HG03442 (cell line): ENCODE results near the gene SMC6.

ENCODE experiments used
- ATAC-seq: cut with Tn5 transposase; IDR thresholded peaks from one replicate; pipeline ENCODE4 v1.9.1; 2021; ENCODE audit warnings: mild to moderate bottlenecking, moderate library complexity; ENCODE audit not compliant: unreplicated experiment

The SMC6 gene

DNA sequence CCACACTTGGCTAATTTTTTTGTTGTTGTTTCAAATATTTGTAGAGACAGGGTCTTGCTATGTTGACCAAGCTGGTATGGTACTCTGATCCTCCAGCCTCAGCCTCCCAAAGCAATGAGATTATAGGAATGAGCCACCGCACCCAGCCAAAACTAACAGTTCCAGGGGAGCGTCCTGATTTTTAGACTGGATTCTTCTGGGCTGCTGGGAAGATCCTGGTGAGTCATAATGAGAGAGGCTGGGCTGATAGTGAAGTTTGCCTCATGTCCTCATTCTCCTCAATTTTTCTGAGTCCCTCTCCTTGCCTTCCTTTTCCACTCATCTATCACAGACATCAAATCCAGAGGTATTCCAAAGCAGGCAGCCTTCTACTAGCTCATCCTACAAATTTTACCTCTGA lies 131.8 kb downstream of the SMC6 start:
- ATAC-seq = no peak

DNA sequence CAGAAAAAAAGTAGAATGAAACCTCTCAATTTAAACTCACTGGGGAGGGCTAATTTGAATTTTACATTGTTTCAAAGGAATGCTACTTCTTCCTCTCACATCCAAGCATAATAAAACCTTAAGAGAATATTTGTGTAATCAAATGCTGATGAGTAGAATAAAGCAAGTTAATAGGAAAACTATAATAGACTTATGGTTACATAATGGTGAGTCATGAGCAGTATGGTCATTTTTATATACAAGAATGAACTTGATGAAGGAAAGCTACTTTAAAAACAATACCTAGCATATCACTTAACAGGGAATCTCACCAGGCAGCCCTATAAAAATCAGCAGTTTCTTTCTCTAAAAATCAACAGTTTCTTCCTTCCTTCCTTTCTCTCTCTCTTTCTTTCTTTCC lies 132.8 kb downstream of the SMC6 start:
- no peak for ATAC-seq

DNA sequence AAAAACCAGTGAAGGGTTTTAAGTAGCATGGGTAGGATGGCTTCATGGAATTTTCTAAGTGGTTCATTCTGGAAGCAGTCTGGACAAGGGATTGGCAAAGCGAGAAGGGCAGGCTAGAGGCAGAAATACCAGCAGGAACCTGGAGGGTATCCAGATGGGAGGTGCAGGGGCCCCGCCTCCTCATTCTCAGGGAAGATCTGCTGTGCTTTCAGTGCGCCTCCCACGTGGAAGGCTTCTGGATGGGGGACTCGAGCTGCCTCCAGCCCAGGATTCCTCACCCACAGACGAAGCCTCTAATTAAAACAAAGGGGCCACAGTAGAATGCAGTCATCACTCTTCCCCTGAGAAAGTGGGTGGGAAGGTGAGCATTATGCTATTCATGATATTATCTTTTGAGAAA lies 133.3 kb downstream of the SMC6 start:
- ATAC-seq = no peak

DNA sequence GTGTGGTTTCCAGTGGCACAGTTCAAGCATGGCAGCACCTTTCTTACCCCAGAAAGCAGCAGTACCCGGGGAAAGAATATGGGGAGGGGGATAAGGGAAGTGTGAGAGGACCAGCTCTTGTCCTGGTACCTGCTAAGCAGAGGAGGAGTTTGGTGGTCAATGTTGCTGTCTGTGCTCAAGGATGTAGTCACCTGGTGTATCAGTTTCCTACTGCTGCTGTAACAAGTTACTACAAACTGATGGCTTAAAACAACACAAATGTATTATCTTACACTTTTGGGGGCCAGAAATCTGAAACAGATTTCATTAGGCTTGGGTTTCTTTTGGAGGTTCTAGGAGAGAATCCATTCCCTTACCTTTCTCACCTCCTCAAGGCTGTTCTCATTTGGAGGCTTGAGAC lies 135.7 kb downstream of the SMC6 start:
- ATAC-seq = no peak

DNA sequence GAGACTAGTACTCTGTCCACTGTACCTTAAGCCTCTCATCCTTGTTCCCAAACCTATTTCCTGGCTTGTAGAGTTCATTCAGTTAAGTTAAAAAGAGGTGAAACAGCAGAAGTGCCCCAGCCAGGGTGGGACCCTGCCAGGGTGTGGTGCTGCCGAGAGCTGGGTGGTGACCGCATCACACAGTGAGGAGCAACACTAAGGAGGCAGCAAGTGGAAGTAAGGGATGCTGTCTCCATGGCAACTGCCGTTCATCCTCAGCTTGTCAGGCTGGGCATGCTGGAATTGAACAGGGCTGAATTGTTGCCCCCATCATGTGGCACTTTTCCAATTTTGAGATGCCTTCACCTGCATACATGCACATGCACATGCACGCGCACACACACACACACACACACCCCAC lies 136.1 kb downstream of the SMC6 start:
- no peak for ATAC-seq

GRCh38 chr2:17616405-17616804 lies 137.2 kb downstream of the SMC6 start:
- ATAC-seq = no peak

GRCh38 chr2:17615728-17616351 lies 137.8 kb downstream of the SMC6 start:
- ATAC-seq = no peak

- no peak for ATAC-seq
Observed at GRCh38 chr2:17615147-17615546, 138.5 kb downstream of the SMC6 start.

- ATAC-seq = no peak
Observed at GRCh38 chr2:17614174-17614930, 139.3 kb downstream of the SMC6 start.
